ENCODE measurements around the gene STX18. TPM values are rescaled to one million over a fixed set of nuclear protein-coding genes. Genes with fewer than 3 reads are reported as not detected.
"Not testable (repeated sequence)": the region's sequence is repeated elsewhere in the genome, so short reads cannot be mapped to it uniquely, and the experiment has no call there.

The STX18 gene
- total RNA-seq, 1 donor from 2014 or later = 41.7 TPM

DNA sequence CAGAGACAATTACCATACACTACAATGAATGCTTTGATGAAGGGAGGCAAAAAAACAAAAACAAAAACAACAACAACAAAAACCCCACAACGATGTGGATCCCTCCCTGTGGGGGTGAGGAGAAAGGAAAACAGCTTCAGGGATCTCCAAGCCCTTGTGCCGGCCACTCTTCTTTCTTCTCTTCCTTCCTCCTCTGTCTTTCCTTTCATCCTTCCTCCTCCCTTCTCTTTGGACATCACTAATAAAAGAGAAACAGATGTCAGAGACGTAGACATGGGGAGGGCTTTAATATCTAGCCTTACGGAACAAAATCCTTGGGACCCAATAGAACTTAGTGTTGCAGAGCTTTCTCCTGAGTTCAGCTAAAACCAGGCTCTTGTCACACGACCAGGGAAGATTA lies 18.8 kb upstream of the STX18 start:
- TF ChIP-seq, protein P1, sequence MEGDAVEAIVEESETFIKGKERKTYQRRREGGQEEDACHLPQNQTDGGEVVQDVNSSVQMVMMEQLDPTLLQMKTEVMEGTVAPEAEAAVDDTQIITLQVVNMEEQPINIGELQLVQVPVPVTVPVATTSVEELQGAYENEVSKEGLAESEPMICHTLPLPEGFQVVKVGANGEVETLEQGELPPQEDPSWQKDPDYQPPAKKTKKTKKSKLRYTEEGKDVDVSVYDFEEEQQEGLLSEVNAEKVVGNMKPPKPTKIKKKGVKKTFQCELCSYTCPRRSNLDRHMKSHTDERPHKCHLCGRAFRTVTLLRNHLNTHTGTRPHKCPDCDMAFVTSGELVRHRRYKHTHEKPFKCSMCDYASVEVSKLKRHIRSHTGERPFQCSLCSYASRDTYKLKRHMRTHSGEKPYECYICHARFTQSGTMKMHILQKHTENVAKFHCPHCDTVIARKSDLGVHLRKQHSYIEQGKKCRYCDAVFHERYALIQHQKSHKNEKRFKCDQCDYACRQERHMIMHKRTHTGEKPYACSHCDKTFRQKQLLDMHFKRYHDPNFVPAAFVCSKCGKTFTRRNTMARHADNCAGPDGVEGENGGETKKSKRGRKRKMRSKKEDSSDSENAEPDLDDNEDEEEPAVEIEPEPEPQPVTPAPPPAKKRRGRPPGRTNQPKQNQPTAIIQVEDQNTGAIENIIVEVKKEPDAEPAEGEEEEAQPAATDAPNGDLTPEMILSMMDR (IDR thresholded peaks at IDR 0.05; ENCODE audit: unreplicated experiment) = no peak
- Mint-ChIP-seq H3K27me3 (ENCODE audit: low read depth) (no peaks in the 10 kb centered on the region), H3K4me1 (peaks cover 18% of the 10 kb centered on the region), H3K9me3 (peaks cover 10% of the 10 kb centered on the region), H3K36me3 (peaks cover 24% of the 10 kb centered on the region), H3K4me3 (no peak overlapping the region), H3K27ac (peak overlapping the region; percentile 3)
- no peak for DNase-seq (ENCODE audit: low spot score in 2 of 2, unreplicated experiment in 2 of 2)

DNA sequence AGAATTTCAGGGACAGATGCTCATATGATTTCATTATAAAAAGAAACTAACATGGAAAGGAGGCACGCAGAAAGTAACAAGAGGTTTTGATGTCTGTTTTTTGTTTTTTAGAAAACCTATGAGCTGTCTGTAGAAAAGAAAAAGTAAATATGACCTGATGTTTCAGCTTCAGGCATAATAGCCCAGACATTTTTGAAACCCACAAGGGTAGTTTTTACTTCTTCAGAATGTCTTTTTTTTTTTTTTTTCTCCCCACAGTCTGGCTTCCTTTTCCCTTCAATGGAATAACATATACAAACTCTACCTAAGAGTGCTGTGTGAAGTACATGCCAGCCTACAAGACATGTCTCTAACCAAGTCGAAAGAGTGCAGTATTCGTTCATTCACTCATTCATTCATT lies 18.3 kb upstream of the STX18 start:
- DNase-seq (ENCODE audit: low spot score in 2 of 2, unreplicated experiment in 2 of 2) = no peak
- TF ChIP-seq, protein P1 (IDR thresholded peaks at IDR 0.05; ENCODE audit: unreplicated experiment) = no peak
- H3K4me1 Mint-ChIP-seq = peaks cover 21% of the 10 kb centered on the region
- H3K27me3 Mint-ChIP-seq (ENCODE audit: low read depth) = no peaks in the 10 kb centered on the region
- no peak overlapping the region for H3K4me3 Mint-ChIP-seq
- peaks cover 6% of the 10 kb centered on the region for H3K9me3 Mint-ChIP-seq
- H3K36me3 Mint-ChIP-seq = peaks cover 20% of the 10 kb centered on the region
- no peak overlapping the region for H3K27ac Mint-ChIP-seq

DNA sequence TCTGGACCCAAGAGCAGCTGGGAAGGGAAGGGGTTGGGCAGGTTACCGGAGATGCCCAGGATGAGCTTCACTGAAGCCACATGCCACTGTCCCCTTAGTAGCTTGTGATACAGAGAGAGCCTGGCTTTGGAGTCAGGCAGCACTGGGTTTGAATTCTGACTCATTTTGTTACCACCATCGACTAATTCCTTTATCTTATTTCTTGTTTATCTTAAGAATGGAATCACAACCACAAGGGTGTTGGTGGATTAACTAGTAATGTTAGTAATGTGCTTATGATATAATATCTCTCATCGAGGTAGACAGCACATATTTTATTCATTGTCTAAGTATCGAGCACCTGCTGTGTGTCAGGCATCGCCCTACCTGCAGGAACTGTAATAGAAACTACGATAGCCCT lies 17.7 kb upstream of the STX18 start:
- TF ChIP-seq, protein P1 (IDR thresholded peaks at IDR 0.05; ENCODE audit: unreplicated experiment) = no peak
- H3K27me3 Mint-ChIP-seq (ENCODE audit: low read depth) = no peaks in the 10 kb centered on the region
- H3K9me3 Mint-ChIP-seq = peaks cover 1% of the 10 kb centered on the region
- peaks cover 23% of the 10 kb centered on the region for H3K4me1 Mint-ChIP-seq
- H3K27ac Mint-ChIP-seq = no peak overlapping the region
- peaks cover 18% of the 10 kb centered on the region for H3K36me3 Mint-ChIP-seq
- no peak for DNase-seq (ENCODE audit: low spot score in 2 of 2, unreplicated experiment in 2 of 2)
- H3K4me3 Mint-ChIP-seq = no peak overlapping the region

DNA sequence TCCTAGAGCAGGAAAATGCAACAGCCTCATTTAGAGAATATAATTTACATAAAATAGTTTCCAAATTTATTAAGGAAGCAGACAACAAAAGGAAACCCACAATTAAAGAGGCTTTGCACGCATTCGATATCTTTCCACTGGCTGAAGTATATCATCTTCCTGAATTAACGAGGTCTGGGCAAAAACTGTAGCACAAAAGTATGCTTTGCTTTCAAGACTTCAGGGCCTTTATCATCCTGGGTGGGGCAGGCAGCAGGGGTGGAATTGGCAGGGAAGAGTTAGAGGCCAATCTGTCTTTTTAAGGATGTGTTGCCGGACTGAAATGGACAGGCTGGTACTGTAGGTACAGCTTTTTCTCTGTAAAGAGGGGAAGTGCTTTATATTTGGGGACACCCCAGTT lies 17.0 kb upstream of the STX18 start:
- DNase-seq (ENCODE audit: low spot score in 2 of 2, unreplicated experiment in 2 of 2) = no peak
- no peaks in the 10 kb centered on the region for H3K9me3 Mint-ChIP-seq
- H3K27ac Mint-ChIP-seq = no peak overlapping the region

DNA sequence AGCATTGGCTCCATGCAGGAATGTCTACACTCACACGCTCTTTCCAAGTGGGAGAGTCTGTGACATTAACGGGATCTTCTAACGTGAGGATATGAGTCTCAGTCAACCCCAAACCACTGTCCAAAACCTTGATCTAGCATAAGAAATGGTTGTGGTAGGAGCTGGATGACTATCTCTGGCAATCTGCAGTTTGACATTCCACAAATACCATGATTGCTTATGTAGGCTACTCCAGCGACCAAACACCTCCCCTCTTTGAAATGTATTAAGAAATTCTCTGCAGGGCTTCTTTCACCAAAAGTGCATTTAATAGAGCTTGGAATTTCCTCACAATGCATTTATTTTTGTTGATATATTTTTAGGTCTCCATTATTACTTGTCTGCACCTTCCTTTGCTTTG lies 14.1 kb upstream of the STX18 start:
- Mint-ChIP-seq H3K27me3 (ENCODE audit: low read depth) (no peaks in the 10 kb centered on the region), H3K4me3 (no peak overlapping the region), H3K9me3 (peaks cover under 1% of the 10 kb centered on the region), H3K36me3 (peaks cover 36% of the 10 kb centered on the region), H3K27ac (peak overlapping the region; percentile 83), H3K4me1 (peaks cover 22% of the 10 kb centered on the region)
- no peak for DNase-seq (ENCODE audit: low spot score in 2 of 2, unreplicated experiment in 2 of 2)
- TF ChIP-seq, protein P1 (IDR thresholded peaks at IDR 0.05; ENCODE audit: unreplicated experiment) = no peak

More for the DNA sequence above, 17.0 kb upstream of the STX18 start:
- Mint-ChIP-seq H3K4me3 (no peak overlapping the region), H3K36me3 (peaks cover 17% of the 10 kb centered on the region), H3K27me3 (ENCODE audit: low read depth) (no peaks in the 10 kb centered on the region), H3K4me1 (peaks cover 23% of the 10 kb centered on the region)
- TF ChIP-seq, protein P1 (IDR thresholded peaks at IDR 0.05; ENCODE audit: unreplicated experiment) = no peak

DNA sequence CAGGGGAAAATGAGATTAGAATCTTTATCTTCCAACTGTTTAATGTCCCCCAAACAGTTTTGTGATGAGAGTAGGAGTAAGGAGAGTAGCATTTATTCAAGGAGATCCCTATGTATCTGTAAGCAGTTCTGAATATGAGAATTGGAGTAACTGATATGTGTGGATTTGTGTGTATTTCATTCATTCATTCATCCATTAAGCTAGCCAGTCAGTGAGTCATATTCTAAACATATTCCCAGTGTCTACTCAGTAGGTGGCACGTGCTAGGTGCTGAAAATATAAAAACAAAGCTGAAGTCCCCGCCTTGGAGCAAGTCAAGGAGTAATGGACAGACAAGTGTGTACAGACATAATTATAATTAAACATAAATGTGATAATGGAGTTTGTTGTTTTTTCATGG lies 12.4 kb upstream of the STX18 start:
- Mint-ChIP-seq H3K36me3 (peaks cover 50% of the 10 kb centered on the region), H3K27ac (no peak overlapping the region), H3K4me1 (peaks cover 20% of the 10 kb centered on the region), H3K9me3 (peaks cover 3% of the 10 kb centered on the region), H3K4me3 (no peak overlapping the region), H3K27me3 (ENCODE audit: low read depth) (no peaks in the 10 kb centered on the region)
- no peak for DNase-seq (ENCODE audit: low spot score in 2 of 2, unreplicated experiment in 2 of 2)
- TF ChIP-seq, protein P1 (IDR thresholded peaks at IDR 0.05; ENCODE audit: unreplicated experiment) = no peak

DNA sequence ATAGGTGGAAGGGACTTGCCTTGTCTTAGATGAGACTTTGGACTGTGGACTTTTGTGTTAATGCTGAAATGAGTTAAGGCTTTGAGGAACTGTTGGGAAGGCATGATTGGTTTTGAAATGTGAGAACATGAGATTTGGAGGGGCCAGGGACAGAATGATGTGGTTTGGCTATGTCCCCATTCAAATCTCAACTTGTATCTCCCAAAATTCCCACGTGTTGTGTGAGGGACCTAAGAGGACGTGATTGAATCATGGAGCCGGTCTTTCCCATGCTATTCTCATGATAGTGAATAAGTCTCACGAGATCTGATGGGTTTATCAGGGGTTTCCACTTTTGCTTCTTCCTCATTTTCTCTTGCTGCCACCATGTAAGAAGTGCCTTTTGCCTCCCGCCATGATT lies 10.2 kb upstream of the STX18 start:
- H3K9me3 Mint-ChIP-seq; DNase-seq (ENCODE audit: low spot score in 2 of 2, unreplicated experiment in 2 of 2); H3K27me3 Mint-ChIP-seq (ENCODE audit: low read depth); H3K27ac Mint-ChIP-seq; H3K4me3 Mint-ChIP-seq: not testable (repeated sequence)
- H3K36me3 Mint-ChIP-seq = peaks cover 60% of the 10 kb centered on the region
- H3K4me1 Mint-ChIP-seq = peaks cover 18% of the 10 kb centered on the region

DNA sequence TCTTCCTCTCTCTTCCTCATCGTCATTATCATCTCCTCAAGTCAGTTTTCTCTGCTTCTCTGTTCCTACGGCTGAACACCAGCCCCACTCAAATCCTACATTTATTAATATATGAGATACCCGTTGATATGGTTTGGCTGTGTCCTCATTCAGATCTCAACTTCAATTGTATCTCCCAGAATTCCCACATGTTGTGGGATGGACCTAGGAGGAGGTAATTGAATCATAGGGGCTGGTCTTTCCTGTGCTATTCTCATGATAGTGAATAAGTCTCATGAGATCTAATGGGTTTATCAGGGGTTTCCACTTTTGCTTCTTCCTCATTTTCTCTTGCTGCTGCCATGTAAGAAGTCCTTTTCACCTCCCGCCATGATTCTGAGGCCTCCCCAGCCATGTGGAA lies 8.3 kb upstream of the STX18 start:
- not testable (repeated sequence) for H3K27me3 Mint-ChIP-seq (ENCODE audit: low read depth); H3K4me3 Mint-ChIP-seq
- peaks cover 68% of the 10 kb centered on the region for H3K36me3 Mint-ChIP-seq

More for the DNA sequence above, 8.3 kb upstream of the STX18 start:
- not testable (repeated sequence) for H3K9me3 Mint-ChIP-seq; DNase-seq (ENCODE audit: low spot score in 2 of 2, unreplicated experiment in 2 of 2); H3K4me1 Mint-ChIP-seq; H3K27ac Mint-ChIP-seq

Data from mesothelial cell of epicardium (in vitro differentiated cells).